Measurements from ENCODE around the gene RFWD3. TPM values are rescaled to one million over a fixed set of nuclear protein-coding genes. Genes with fewer than 3 reads are reported as not detected.
A peak's percentile ranks its signal among the peaks of the same experiment; 100 is the strongest.

RFWD3 gene
- total and polyA plus RNA-seq, 2 of the 13 experiments (the other 11 are each of a cell fraction or from before 2014, with no cell fraction given): 23.4 to 62.6 TPM

DNA sequence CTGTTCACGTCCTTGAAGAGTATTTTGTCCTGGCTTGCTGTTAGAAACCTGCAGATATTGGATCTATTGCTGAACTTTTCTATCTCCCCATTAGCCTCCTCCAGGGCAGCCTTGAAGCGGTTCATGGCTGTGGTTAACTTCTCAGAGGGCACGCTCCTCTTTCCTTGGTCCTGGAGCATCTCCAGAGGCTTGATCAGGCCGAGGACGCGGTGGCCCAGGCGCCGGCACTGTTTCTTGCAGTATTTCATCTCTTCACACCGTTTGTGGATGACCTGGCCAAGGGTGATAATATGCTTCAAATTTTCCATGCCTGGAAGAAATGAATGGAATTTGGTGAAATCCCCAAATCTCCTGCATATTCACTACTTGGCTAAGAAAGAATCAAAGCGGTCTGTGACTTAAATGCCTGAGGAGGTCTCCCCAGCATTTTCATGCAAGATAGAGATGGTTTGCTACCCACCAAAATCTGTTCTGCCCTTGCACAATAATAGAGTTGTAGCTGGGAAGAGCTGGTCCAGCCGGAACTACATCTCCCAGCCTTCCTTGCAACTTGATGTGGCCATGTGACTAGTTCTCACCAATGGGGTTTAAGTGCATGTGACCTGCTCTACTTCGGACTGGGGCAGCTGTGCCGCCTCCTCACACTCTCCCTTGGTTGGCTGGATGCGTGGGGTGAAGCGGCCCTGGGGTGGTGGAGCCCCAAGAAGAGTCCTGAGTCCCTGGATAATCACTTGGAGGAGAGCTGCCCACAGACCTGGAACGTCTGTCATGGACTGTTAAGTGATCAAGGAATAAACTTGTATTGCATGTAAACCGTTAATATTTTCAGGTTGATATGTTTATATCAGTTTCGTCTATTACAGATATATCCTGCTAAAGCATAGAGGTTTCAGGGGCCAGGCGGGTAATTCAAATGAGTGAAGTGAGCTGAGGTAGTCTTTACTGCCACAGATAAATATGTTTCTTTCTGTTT lies 29.1 kb upstream of the RFWD3 start (continued):
- no peak; the same call in 1 of the 2 replicates for TF ChIP-seq POGZ (CRISPR knock-in tag; IDR thresholded peaks at IDR 0.05)
- TF ChIP-seq ATF7 (IDR thresholded peaks at IDR 0.05): no peak
- no peak for TF ChIP-seq ATF7 (CRISPR knock-in tag; IDR thresholded peaks at IDR 0.05)
- TF ChIP-seq ZNF572 (CRISPR knock-in tag; IDR thresholded peaks at IDR 0.05): no peak
- TF ChIP-seq ZNF672 (CRISPR knock-in tag; IDR thresholded peaks at IDR 0.05): no peak
- peak; percentile 43; the same call in 1 of the 2 replicates for TF ChIP-seq SOX5 (CRISPR knock-in tag; IDR thresholded peaks at IDR 0.05; ENCODE audit: borderline replicate concordance)
- TF ChIP-seq, protein P1, sequence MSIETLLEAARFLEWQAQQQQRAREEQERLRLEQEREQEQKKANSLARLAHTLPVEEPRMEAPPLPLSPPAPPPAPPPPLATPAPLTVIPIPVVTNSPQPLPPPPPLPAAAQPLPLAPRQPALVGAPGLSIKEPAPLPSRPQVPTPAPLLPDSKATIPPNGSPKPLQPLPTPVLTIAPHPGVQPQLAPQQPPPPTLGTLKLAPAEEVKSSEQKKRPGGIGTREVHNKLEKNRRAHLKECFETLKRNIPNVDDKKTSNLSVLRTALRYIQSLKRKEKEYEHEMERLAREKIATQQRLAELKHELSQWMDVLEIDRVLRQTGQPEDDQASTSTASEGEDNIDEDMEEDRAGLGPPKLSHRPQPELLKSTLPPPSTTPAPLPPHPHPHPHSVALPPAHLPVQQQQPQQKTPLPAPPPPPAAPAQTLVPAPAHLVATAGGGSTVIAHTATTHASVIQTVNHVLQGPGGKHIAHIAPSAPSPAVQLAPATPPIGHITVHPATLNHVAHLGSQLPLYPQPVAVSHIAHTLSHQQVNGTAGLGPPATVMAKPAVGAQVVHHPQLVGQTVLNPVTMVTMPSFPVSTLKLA (IDR thresholded peaks at IDR 0.05): 0 out of 2 replicates have a peak, but pooled peaks have one; percentile 17
- TF ChIP-seq, protein P2, sequence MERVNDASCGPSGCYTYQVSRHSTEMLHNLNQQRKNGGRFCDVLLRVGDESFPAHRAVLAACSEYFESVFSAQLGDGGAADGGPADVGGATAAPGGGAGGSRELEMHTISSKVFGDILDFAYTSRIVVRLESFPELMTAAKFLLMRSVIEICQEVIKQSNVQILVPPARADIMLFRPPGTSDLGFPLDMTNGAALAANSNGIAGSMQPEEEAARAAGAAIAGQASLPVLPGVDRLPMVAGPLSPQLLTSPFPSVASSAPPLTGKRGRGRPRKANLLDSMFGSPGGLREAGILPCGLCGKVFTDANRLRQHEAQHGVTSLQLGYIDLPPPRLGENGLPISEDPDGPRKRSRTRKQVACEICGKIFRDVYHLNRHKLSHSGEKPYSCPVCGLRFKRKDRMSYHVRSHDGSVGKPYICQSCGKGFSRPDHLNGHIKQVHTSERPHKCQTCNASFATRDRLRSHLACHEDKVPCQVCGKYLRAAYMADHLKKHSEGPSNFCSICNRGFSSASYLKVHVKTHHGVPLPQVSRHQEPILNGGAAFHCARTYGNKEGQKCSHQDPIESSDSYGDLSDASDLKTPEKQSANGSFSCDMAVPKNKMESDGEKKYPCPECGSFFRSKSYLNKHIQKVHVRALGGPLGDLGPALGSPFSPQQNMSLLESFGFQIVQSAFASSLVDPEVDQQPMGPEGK (CRISPR knock-in tag; IDR thresholded peaks at IDR 0.05): peak; percentile 53
- TF ChIP-seq, protein P3, sequence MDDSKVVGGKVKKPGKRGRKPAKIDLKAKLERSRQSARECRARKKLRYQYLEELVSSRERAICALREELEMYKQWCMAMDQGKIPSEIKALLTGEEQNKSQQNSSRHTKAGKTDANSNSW (CRISPR knock-in tag; IDR thresholded peaks at IDR 0.05; ENCODE audit: borderline replicate concordance): 0 out of 2 replicates have a peak, but pooled peaks have one; percentile 59
- TF ChIP-seq, protein P4, sequence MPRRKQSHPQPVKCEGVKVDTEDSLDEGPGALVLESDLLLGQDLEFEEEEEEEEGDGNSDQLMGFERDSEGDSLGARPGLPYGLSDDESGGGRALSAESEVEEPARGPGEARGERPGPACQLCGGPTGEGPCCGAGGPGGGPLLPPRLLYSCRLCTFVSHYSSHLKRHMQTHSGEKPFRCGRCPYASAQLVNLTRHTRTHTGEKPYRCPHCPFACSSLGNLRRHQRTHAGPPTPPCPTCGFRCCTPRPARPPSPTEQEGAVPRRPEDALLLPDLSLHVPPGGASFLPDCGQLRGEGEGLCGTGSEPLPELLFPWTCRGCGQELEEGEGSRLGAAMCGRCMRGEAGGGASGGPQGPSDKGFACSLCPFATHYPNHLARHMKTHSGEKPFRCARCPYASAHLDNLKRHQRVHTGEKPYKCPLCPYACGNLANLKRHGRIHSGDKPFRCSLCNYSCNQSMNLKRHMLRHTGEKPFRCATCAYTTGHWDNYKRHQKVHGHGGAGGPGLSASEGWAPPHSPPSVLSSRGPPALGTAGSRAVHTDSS (CRISPR knock-in tag; conservative IDR thresholded peaks at IDR 0.05): no peak
- TF ChIP-seq ZNF543 (CRISPR knock-in tag; IDR thresholded peaks at IDR 0.05): no peak
- peak; percentile 85 for TF ChIP-seq KAT8 (CRISPR knock-in tag; IDR thresholded peaks at IDR 0.05)
- TF ChIP-seq, protein P5, sequence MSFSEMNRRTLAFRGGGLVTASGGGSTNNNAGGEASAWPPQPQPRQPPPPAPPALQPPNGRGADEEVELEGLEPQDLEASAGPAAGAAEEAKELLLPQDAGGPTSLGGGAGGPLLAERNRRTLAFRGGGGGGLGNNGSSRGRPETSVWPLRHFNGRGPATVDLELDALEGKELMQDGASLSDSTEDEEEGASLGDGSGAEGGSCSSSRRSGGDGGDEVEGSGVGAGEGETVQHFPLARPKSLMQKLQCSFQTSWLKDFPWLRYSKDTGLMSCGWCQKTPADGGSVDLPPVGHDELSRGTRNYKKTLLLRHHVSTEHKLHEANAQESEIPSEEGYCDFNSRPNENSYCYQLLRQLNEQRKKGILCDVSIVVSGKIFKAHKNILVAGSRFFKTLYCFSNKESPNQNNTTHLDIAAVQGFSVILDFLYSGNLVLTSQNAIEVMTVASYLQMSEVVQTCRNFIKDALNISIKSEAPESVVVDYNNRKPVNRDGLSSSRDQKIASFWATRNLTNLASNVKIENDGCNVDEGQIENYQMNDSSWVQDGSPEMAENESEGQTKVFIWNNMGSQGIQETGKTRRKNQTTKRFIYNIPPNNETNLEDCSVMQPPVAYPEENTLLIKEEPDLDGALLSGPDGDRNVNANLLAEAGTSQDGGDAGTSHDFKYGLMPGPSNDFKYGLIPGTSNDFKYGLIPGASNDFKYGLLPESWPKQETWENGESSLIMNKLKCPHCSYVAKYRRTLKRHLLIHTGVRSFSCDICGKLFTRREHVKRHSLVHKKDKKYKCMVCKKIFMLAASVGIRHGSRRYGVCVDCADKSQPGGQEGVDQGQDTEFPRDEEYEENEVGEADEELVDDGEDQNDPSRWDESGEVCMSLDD (CRISPR knock-in tag; IDR thresholded peaks at IDR 0.05; ENCODE audit: borderline replicate concordance): peak; percentile 75; the same call in 1 of the 2 replicates
- TF ChIP-seq GABPA (IDR thresholded peaks at IDR 0.05; ENCODE audit: low read depth, low read length): no peak
- TF ChIP-seq GABPA (CRISPR knock-in tag; IDR thresholded peaks at IDR 0.05; ENCODE audit: low read depth): peak; percentile 78
- TF ChIP-seq, protein P6, sequence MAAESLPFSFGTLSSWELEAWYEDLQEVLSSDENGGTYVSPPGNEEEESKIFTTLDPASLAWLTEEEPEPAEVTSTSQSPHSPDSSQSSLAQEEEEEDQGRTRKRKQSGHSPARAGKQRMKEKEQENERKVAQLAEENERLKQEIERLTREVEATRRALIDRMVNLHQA (CRISPR knock-in tag; IDR thresholded peaks at IDR 0.05): no peak
- peak; percentile 46 for TF ChIP-seq ASH2L (IDR thresholded peaks at IDR 0.05; ENCODE audit: insufficient read length, low read depth, low read length)
- TF ChIP-seq ATF7-NPFF (CRISPR knock-in tag; IDR thresholded peaks at IDR 0.05; ENCODE audit: low read depth): peak; percentile 47; the same call in 1 of the 2 replicates
- TF ChIP-seq ZNF7 (CRISPR knock-in tag; IDR thresholded peaks at IDR 0.05): peak; percentile 50; the same call in 1 of the 2 replicates
- TF ChIP-seq RAD51 (IDR thresholded peaks at IDR 0.05; ENCODE audit: borderline replicate concordance): peak; percentile 96
- no peak for TF ChIP-seq SP1 (IDR thresholded peaks at IDR 0.05)
- 0 out of 2 replicates have a peak, but pooled peaks have one; percentile 43 for TF ChIP-seq SP1 (CRISPR knock-in tag; IDR thresholded peaks at IDR 0.05)

All from HepG2 (cell line).